IMR-90 (cell line): Measurements from ENCODE around the gene FOXK2.

ENCODE experiments used
- CEBPB ChIP-seq: IDR thresholded peaks from 2 replicates; pipeline ENCODE4 v1.6.1; 2012; ENCODE audit warnings: low read depth, low read length, improper control_type of control experiment
- MAFK ChIP-seq: IDR thresholded peaks from 2 replicates; pipeline ENCODE4 v1.6.1; 2012; ENCODE audit warnings: low read depth, low read length, improper control_type of control experiment
- MXI1 ChIP-seq: IDR thresholded peaks from 2 replicates; pipeline ENCODE4 v1.6.1; 2012; ENCODE audit warnings: low read depth, mild to moderate bottlenecking, low read length, moderate library complexity, borderline replicate concordance
- NFE2L2 ChIP-seq: fragments of 150-350 bp; IDR thresholded peaks from 2 replicates; pipeline ENCODE4 v1.6.1; 2016; ENCODE audit warnings: low read depth, mild to moderate bottlenecking, low read length
- POLR2A ChIP-seq: IDR thresholded peaks from 2 replicates; pipeline ENCODE4 v1.6.1; 2012; ENCODE audit warnings: mild to moderate bottlenecking, low read depth, low read length
- RAD21 ChIP-seq: IDR thresholded peaks from 2 replicates; pipeline ENCODE4 v1.6.1; 2012; ENCODE audit warnings: low read length, improper control_type of control experiment
- RFX5 ChIP-seq: IDR thresholded peaks from 2 replicates; pipeline ENCODE4 v1.8.0; 2012; ENCODE audit warnings: low read depth, mild to moderate bottlenecking, low read length, moderate library complexity
- SMC3 ChIP-seq: fragments of 150-350 bp; IDR thresholded peaks from 2 replicates; pipeline ENCODE4 v1.6.1; 2016; ENCODE audit warnings: low read depth, mild to moderate bottlenecking, antibody characterized with exemption, low read length, moderate library complexity
- TF ChIP-seq, protein P1 (sequence below): conservative IDR thresholded peaks from 2 replicates; pipeline ENCODE4 v1.5.1; 2012; ENCODE audit warnings: mild to moderate bottlenecking, low read depth, low read length, improper control_type of control experiment
- TF ChIP-seq, protein P2 (sequence below): fragments of 150-350 bp; IDR thresholded peaks from 2 replicates; pipeline ENCODE4 v1.6.1; 2016; ENCODE audit warnings: low read depth, mild to moderate bottlenecking, low read length, moderate library complexity, borderline replicate concordance
- TF ChIP-seq, protein P3 (sequence below): fragments of 150-350 bp; IDR thresholded peaks from 2 replicates; pipeline ENCODE4 v1.6.1; 2017; ENCODE audit warnings: mild to moderate bottlenecking, antibody characterized with exemption, low read length, low read depth

- TF ChIP-seq, protein P1, sequence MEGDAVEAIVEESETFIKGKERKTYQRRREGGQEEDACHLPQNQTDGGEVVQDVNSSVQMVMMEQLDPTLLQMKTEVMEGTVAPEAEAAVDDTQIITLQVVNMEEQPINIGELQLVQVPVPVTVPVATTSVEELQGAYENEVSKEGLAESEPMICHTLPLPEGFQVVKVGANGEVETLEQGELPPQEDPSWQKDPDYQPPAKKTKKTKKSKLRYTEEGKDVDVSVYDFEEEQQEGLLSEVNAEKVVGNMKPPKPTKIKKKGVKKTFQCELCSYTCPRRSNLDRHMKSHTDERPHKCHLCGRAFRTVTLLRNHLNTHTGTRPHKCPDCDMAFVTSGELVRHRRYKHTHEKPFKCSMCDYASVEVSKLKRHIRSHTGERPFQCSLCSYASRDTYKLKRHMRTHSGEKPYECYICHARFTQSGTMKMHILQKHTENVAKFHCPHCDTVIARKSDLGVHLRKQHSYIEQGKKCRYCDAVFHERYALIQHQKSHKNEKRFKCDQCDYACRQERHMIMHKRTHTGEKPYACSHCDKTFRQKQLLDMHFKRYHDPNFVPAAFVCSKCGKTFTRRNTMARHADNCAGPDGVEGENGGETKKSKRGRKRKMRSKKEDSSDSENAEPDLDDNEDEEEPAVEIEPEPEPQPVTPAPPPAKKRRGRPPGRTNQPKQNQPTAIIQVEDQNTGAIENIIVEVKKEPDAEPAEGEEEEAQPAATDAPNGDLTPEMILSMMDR, result no peak
- TF ChIP-seq POLR2A (no peak), SMC3 (no peak), RAD21 (no peak), CEBPB (no peak), NFE2L2 (no peak), MXI1 (no peak), RFX5 (no peak), MAFK (no peak)
- TF ChIP-seq, protein P2, sequence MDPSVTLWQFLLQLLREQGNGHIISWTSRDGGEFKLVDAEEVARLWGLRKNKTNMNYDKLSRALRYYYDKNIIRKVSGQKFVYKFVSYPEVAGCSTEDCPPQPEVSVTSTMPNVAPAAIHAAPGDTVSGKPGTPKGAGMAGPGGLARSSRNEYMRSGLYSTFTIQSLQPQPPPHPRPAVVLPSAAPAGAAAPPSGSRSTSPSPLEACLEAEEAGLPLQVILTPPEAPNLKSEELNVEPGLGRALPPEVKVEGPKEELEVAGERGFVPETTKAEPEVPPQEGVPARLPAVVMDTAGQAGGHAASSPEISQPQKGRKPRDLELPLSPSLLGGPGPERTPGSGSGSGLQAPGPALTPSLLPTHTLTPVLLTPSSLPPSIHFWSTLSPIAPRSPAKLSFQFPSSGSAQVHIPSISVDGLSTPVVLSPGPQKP, result no peak
- TF ChIP-seq, protein P3, sequence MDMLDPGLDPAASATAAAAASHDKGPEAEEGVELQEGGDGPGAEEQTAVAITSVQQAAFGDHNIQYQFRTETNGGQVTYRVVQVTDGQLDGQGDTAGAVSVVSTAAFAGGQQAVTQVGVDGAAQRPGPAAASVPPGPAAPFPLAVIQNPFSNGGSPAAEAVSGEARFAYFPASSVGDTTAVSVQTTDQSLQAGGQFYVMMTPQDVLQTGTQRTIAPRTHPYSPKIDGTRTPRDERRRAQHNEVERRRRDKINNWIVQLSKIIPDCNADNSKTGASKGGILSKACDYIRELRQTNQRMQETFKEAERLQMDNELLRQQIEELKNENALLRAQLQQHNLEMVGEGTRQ, result no peak
Measured at GRCh38 chr17:82640036-82640435, 120.5 kb downstream of the FOXK2 start.
